Measurements from ENCODE around the gene REN.
A peak's percentile ranks its signal among the peaks of the same experiment; 100 is the strongest.

Gene REN

GRCh38 chr1:204139952-204140351, 26.2 kb downstream of the REN start:
- no peak for DNase-seq
- intact Hi-C loops (cut with DNase I), result no loop called here

- intact Hi-C loops (cut with DNase I), result no loop called here
- DNase-seq, result no peak
Observed at GRCh38 chr1:204139088-204139487, 27.0 kb downstream of the REN start.

GRCh38 chr1:204136814-204137213, 29.3 kb downstream of the REN start:
- no peak for DNase-seq
- intact Hi-C loops (cut with DNase I), result no loop called here

- DNase-seq, result peak in 2 of 10 donors; percentile 77 to 85
- intact Hi-C loops (cut with DNase I), result no loop called here
Observed at GRCh38 chr1:204134103-204134502, 32.0 kb downstream of the REN start.

- no peak for DNase-seq
- intact Hi-C loops (cut with DNase I), result no loop called here
Observed at GRCh38 chr1:204132718-204133117, 33.4 kb downstream of the REN start.

GRCh38 chr1:204131978-204132377, 34.2 kb downstream of the REN start:
- DNase-seq, result peak in 1 of 10 donors; percentile 16
- intact Hi-C loops (cut with DNase I), result no loop called here

- intact Hi-C loops (cut with DNase I), result no loop called here
- DNase-seq, result peak in 1 of 10 donors; percentile 42
Observed at GRCh38 chr1:204130981-204131892, 34.9 kb downstream of the REN start.

GRCh38 chr1:204130178-204130577, 36.0 kb downstream of the REN start:
- peak in 2 of 10 donors; percentile 71 to 78 for DNase-seq
- intact Hi-C loops (cut with DNase I), result no loop called here

- intact Hi-C loops (cut with DNase I), result loop anchor here (1.0 to 5.0 kb wide), 3 partner anchors 57 to 258 kb away; partner anchors contain the start of gene SOX13
- peak; percentile 48 to 94 (median 68) for DNase-seq
Observed at GRCh38 chr1:204128964-204129896, 36.9 kb downstream of the REN start.

- peak in 1 of 10 donors; percentile 2 for DNase-seq
- intact Hi-C loops (cut with DNase I), result loop anchor here (5.0 kb wide), 2 partner anchors 56 to 131 kb away; partner anchors contain the start of gene SOX13
Observed at GRCh38 chr1:204128464-204128963, 37.6 kb downstream of the REN start.

- intact Hi-C loops (cut with DNase I), result loop anchor here (1.0 to 5.0 kb wide), 3 partner anchors 55 to 266 kb away; partner anchors contain the start of genes SNRPE and SOX13
Observed at GRCh38 chr1:204127597-204128242, 38.4 kb downstream of the REN start.

GRCh38 chr1:204126956-204127355, 39.2 kb downstream of the REN start:
- DNase-seq, result peak in 1 of 10 donors; percentile 58
- intact Hi-C loops (cut with DNase I), result loop anchor here (1.0 to 5.0 kb wide), 3 partner anchors 55 to 266 kb away; partner anchors contain the start of genes SNRPE and SOX13

More at GRCh38 chr1:204127597-204128242, 38.4 kb downstream of the REN start:
- peak; percentile 36 to 93 (median 62) for DNase-seq

- intact Hi-C loops (cut with DNase I), result loop anchor here (5.0 kb wide), 2 partner anchors 54 to 129 kb away; partner anchors contain the start of gene SOX13
Observed at GRCh38 chr1:204126386-204126785, 39.8 kb downstream of the REN start.

GRCh38 chr1:204125759-204126351, 40.3 kb downstream of the REN start:
- DNase-seq, result peak in 2 of 10 donors; percentile 37 to 76
- intact Hi-C loops (cut with DNase I), result loop anchor here (5.0 kb wide), 2 partner anchors 54 to 129 kb away; partner anchors contain the start of gene SOX13

More at GRCh38 chr1:204126386-204126785, 39.8 kb downstream of the REN start:
- DNase-seq, result peak in 2 of 10 donors; percentile 58 to 71

GRCh38 chr1:204124639-204125038, 41.5 kb downstream of the REN start:
- intact Hi-C loops (cut with DNase I), result loop anchor here (5.0 kb wide), 2 partner anchors 52 to 127 kb away; partner anchors contain the start of gene SOX13
- peak in 1 of 10 donors; percentile 80 for DNase-seq

- intact Hi-C loops (cut with DNase I), result no loop called here
- no peak for DNase-seq
Observed at GRCh38 chr1:204123376-204123775, 42.8 kb downstream of the REN start.

- intact Hi-C loops (cut with DNase I), result no loop called here
- peak in 2 of 10 donors; percentile 37 to 61 for DNase-seq
Observed at GRCh38 chr1:204121840-204122555, 44.1 kb downstream of the REN start.

- intact Hi-C loops (cut with DNase I), result no loop called here
- DNase-seq, result peak in 2 of 10 donors; percentile 49 to 72
Observed at GRCh38 chr1:204116539-204116938, 49.6 kb downstream of the REN start.
